H1 (cell line): Measurements from ENCODE around the gene CADM1.

Experiments used
- MAFK ChIP-seq: IDR thresholded peaks from 2 replicates; pipeline ENCODE4 v1.6.1; 2012; ENCODE audit warnings: low read depth, mild to moderate bottlenecking, improper control_type of control experiment, low read length
- RAD21 ChIP-seq, 2 experiments: IDR thresholded peaks in 1 of 2; conservative IDR thresholded peaks in 1 of 2; 2 replicates each; pipeline ENCODE4 v1.6.1; 2011; ENCODE audit warnings: low read depth in 2 of 2, low read length in 2 of 2, improper control_type of control experiment in 1 of 2, inconsistent platforms in 1 of 2, mild to moderate bottlenecking in 1 of 2, moderate library complexity in 1 of 2
- RBBP5 ChIP-seq: IDR thresholded peaks from 2 replicates; pipeline ENCODE4 v1.7.1; 2012; ENCODE audit warnings: low read depth, mild to moderate bottlenecking, inconsistent platforms, low read length, moderate library complexity, borderline replicate concordance
- RFX5 ChIP-seq: IDR thresholded peaks from 2 replicates; pipeline ENCODE4 v1.6.1; 2011; ENCODE audit warnings: low read depth, low read length, improper control_type of control experiment, borderline replicate concordance
- YY1 ChIP-seq: IDR thresholded peaks from 2 replicates; pipeline ENCODE4 v1.6.1; 2011; ENCODE audit warnings: low read depth, mild to moderate bottlenecking, low read length
- TF ChIP-seq, protein P1 (sequence below), 3 experiments: IDR thresholded peaks; 1 replicate in 2 of 3; 2 replicates in 1 of 3; pipeline versions ENCODE4 v1.5.1 to v1.6.1; 2011; ENCODE audit warnings: low read length in 3 of 3, mild to moderate bottlenecking in 3 of 3, inconsistent platforms in 2 of 3, low read depth in 1 of 3, moderate library complexity in 1 of 3; ENCODE audit not compliant: insufficient read depth in 1 of 3; ENCODE audit errors: control extremely low read depth in 1 of 3
- TF ChIP-seq, protein P2 (sequence below): IDR thresholded peaks from 2 replicates; pipeline ENCODE4 v1.6.1; 2012; ENCODE audit warnings: inconsistent platforms

DNA sequence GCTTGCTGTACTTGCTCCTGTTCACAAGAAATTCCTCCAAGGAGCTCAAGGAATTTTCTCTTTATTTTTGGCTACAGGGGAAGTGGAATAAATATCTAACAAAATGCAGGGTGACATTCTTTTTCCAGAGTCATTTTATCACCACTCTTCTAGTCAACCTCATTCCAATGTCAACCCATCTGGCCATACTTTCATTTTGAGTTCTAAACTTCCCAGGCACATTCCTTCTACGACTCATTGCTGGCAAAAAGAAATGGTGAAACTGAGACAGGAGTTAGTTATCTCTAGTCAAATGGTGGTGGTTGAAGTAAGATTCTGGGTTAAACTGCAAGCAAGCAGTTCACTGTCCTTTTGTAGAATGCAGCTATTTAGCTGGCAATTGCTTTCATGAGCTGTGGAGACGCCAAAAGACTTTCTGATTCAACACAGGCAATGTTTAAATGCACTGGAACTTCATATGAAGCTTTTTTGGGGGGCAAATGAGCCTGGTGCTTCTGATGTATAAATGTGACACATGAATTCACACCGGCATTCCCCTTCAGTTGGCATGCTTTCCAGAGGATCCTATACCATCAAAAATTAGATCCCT is 304.6 kb downstream of the CADM1 start:
- TF ChIP-seq, protein P1, sequence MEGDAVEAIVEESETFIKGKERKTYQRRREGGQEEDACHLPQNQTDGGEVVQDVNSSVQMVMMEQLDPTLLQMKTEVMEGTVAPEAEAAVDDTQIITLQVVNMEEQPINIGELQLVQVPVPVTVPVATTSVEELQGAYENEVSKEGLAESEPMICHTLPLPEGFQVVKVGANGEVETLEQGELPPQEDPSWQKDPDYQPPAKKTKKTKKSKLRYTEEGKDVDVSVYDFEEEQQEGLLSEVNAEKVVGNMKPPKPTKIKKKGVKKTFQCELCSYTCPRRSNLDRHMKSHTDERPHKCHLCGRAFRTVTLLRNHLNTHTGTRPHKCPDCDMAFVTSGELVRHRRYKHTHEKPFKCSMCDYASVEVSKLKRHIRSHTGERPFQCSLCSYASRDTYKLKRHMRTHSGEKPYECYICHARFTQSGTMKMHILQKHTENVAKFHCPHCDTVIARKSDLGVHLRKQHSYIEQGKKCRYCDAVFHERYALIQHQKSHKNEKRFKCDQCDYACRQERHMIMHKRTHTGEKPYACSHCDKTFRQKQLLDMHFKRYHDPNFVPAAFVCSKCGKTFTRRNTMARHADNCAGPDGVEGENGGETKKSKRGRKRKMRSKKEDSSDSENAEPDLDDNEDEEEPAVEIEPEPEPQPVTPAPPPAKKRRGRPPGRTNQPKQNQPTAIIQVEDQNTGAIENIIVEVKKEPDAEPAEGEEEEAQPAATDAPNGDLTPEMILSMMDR (IDR thresholded peaks at IDR 0.05; ENCODE audit: control extremely low read depth in 1 of 3, insufficient read depth in 1 of 3, low read depth in 1 of 3, low read length in 3 of 3), result no peak
- TF ChIP-seq RAD21 (IDR thresholded peaks at IDR 0.05 in 1 of 2, conservative IDR thresholded peaks at IDR 0.05 in 1 of 2; ENCODE audit: low read depth in 2 of 2, low read length in 2 of 2), result no peak
- no peak for TF ChIP-seq RBBP5
- TF ChIP-seq, protein P2, sequence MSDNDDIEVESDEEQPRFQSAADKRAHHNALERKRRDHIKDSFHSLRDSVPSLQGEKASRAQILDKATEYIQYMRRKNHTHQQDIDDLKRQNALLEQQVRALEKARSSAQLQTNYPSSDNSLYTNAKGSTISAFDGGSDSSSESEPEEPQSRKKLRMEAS, result no peak
- no peak for TF ChIP-seq MAFK
- no peak for TF ChIP-seq YY1
- TF ChIP-seq RFX5, result no peak
